ENCODE results near the gene USF2.

USF2 gene

GRCh38 chr19:35265126-35265899 lies 3.4 kb upstream of the USF2 start:
- DNase-seq (ENCODE audit: low read depth in 2 of 2) = no peak

- no peak for DNase-seq (ENCODE audit: low read depth in 2 of 2)
These were observed 2.8 kb upstream of the USF2 start for GRCh38 chr19:35265900-35266519.

- DNase-seq (ENCODE audit: low read depth in 2 of 2) = no peak
These were observed 2.0 kb upstream of the USF2 start for GRCh38 chr19:35266520-35267352.

DNA sequence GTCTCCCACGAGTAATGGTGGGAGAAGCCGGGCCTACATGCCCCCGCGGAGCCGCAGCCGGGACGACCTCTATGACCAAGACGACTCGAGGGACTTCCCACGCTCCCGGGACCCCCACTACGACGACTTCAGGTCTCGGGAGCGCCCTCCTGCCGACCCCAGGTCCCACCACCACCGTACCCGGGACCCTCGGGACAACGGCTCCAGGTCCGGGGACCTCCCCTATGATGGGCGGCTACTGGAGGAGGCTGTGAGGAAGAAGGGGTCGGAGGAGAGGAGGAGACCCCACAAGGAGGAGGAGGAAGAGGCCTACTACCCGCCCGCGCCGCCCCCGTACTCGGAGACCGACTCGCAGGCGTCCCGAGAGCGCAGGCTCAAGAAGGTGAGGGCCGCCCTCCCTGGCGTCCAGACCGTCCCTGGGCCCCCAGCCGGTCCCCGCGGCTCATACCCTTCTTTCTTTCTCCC lies 1.4 kb upstream of the USF2 start:
- no peak for DNase-seq (ENCODE audit: low read depth in 2 of 2)

GRCh38 chr19:35267818-35268535 lies 785 bp upstream of the USF2 start:
- peak; percentile 66 to 71 for DNase-seq (ENCODE audit: low read depth in 2 of 2)

- peak; percentile 63 to 64 for DNase-seq (ENCODE audit: low read depth in 2 of 2)
These were observed 816 bp downstream of the USF2 start for GRCh38 chr19:35269438-35270117.

DNA sequence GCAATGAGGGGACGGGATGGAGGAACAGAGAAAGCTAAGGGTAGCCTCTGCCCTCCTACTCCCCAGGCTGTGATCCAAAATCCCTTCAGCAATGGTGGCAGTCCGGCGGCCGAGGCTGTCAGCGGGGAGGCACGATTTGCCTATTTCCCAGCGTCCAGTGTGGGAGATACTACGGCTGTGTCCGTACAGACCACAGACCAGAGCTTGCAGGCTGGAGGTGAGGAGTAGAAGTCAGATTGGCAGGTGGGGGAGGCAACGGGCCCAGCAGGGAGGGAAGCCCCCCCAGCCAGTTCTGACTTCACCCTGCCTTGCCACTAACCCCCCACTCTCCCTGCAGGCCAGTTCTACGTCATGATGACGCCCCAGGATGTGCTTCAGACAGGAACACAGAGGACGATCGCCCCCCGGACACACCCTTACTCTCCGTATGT lies 1.6 kb downstream of the USF2 start:
- no peak for DNase-seq (ENCODE audit: low read depth in 2 of 2)

DNA sequence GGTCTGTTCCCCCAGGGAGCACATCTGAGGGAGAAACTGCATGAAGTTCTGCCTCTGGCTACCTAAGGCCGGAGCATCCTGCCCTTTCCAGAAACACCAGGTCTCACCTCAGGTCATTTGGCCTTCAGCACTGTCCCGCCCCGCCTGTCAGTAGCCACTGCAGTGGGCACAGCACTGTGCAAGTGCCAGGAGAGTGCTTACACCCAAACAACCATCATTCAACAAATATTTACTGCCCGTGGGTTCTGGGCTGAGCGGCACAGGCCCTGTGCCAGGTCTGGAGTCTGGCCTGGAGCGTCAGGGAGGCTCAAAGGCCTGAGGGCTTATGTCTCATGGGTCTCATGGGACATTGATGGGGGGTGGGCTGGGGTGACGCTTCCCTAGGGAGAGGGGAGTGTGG lies 2.8 kb downstream of the USF2 start:
- no peak for DNase-seq (ENCODE audit: low read depth in 2 of 2)

- no peak for DNase-seq (ENCODE audit: low read depth in 2 of 2)
These were observed 3.5 kb downstream of the USF2 start for GRCh38 chr19:35272122-35272719.

DNA sequence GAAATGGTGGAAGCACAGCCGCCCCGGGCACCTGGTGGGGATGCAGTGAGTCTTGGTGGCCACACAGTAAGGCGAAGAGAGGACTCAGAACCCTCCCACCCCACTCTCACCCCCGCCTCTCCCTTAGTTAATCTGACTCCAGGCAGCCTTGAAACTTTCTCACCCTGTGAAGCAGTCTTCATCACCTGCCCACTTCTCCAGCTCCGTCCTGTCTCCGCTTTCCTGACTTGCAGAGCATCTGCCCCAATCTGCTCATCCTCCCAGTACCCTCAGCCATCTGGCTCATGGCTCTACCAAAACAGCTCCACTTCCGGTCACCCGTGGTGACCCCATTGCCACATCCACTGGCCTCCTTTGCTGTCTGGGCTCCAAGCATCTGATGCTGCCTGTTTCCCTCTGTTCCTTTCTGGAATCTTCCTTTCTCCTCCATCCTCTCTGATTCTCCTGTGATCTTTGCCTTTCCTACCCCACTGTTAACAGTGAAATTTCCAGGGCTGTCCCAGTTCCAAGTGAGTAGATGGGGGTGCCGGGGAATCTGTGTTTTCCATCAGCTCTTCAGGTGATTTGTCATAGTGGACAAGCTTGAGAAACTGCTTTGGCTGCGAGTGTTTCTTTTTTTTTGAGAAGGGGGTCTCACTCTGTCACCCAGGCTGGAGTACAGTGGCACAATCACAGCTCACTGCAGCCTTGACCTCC lies 4.3 kb downstream of the USF2 start:
- DNase-seq (ENCODE audit: low read depth in 2 of 2) = no peak

- no peak for DNase-seq (ENCODE audit: low read depth in 2 of 2)
These were observed 5.0 kb downstream of the USF2 start for GRCh38 chr19:35273686-35274259.

- DNase-seq (ENCODE audit: low read depth in 2 of 2) = no peak
These were observed 5.6 kb downstream of the USF2 start for GRCh38 chr19:35274323-35274722.

DNA sequence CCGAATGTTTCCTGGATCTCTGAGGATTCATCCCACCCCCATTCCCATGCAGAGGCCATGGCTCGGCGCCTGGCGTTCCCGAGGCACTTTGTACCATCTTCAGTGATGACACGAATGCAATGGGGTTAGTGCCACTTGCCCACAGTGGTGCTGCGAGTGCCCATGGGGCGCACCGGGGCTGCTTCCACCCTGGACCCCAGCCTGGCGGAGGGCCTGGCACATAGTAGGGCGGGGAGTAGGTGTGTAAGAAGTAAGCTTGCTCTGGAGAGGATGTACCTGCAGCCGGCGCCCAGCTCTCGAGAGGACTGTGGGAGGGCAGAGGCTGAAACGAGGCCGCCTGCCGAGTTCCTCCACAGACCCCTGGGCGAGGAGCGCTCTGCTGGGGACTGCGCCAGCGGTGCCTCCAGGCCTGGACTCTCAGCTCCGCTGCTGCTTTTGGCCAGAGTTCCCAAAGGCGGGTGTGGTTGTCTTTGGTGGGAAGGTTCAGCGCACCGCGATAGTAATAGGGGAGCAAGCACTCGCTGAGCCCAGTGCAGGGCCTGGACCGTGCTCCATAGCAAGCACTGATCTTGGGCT lies 8.0 kb downstream of the USF2 start:
- DNase-seq (ENCODE audit: low read depth in 2 of 2) = no peak

- DNase-seq (ENCODE audit: low read depth in 2 of 2) = no peak
These were observed 10.0 kb downstream of the USF2 start for GRCh38 chr19:35278578-35279284.

GRCh38 chr19:35279374-35279773 lies 10.6 kb downstream of the USF2 start:
- no peak for DNase-seq (ENCODE audit: low read depth in 2 of 2)

GRCh38 chr19:35279985-35280821 lies 11.4 kb downstream of the USF2 start:
- DNase-seq (ENCODE audit: low read depth in 2 of 2) = no peak

GRCh38 chr19:35281303-35281702 lies 12.5 kb downstream of the USF2 start:
- DNase-seq (ENCODE audit: low read depth in 2 of 2) = no peak
